Measurements from ENCODE around the gene TMLHE. TPM values are rescaled to one million over a fixed set of nuclear protein-coding genes. Genes with fewer than 3 reads are reported as not detected.
"Not testable (repeated sequence)": the region's sequence is repeated elsewhere in the genome, so short reads cannot be mapped to it uniquely, and the experiment has no call there.

TMLHE gene
- total RNA-seq: 28.9 to 30.4 TPM (median 29.4 TPM) in 3 replicates

- peak within 1 kb of the TSS; percentile 97 for H3K27ac Mint-ChIP-seq
- peak within 1 kb of the TSS; percentile 78 for H3K4me3 Mint-ChIP-seq
- H3K27me3 Mint-ChIP-seq (ENCODE audit: low read depth): no peaks in the 10 kb centered on the region
- DNase-seq (ENCODE audit: low spot score in 2 of 2, unreplicated experiment in 2 of 2): peak; percentile 43 to 66
- peaks cover 2% of the 10 kb centered on the region for H3K4me1 Mint-ChIP-seq
- H3K36me3 Mint-ChIP-seq: peaks cover 15% of the 10 kb centered on the region
- peaks cover 40% of the 10 kb centered on the region for H3K9me3 Mint-ChIP-seq
- TF ChIP-seq CTCF (IDR thresholded peaks at IDR 0.05; ENCODE audit: unreplicated experiment): no peak
Measured at GRCh38 chrX:155612312-155613224, at the start of gene TMLHE, which contains the start of gene SPRY3. Gene TMLHE, minus strand, starts transcription at chrX:155612952. Its CDS starts 67,676 bp downstream, at chrX:155545276. Gene SPRY3, plus strand, starts transcription at chrX:155612586.

DNA sequence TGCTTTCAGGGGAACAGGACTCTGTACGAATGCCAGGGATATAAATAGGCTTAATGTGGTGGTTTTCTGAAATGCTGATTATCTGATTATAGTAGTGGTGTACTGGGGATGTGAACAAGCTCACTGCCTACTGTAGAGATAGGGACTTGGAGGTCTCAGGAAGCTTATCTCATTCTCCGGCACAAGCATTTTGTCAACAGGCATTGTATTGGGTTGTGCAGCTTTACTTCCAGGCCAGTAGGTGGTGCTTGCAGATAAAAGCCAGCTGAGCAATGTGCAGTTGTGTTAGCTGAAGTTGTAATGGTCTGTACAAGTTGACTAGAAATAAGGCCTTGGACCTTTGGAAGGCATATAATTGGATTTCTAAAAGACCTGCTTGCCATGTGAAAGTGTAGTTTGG, 49.5 kb upstream of the TMLHE start:
- no peak for DNase-seq (ENCODE audit: low spot score in 2 of 2, unreplicated experiment in 2 of 2)
- Mint-ChIP-seq H3K4me3 (no peak overlapping the region), H3K9me3 (peaks cover 66% of the 10 kb centered on the region), H3K36me3 (peaks cover 16% of the 10 kb centered on the region), H3K27me3 (ENCODE audit: low read depth) (no peaks in the 10 kb centered on the region), H3K4me1 (no peaks in the 10 kb centered on the region), H3K27ac (no peak overlapping the region)
- TF ChIP-seq CTCF (IDR thresholded peaks at IDR 0.05; ENCODE audit: unreplicated experiment): no peak

- Mint-ChIP-seq H3K27me3 (ENCODE audit: low read depth) (no peaks in the 10 kb centered on the region), H3K4me3 (no peak overlapping the region), H3K4me1 (peaks cover 6% of the 10 kb centered on the region), H3K9me3 (peaks cover 60% of the 10 kb centered on the region), H3K27ac (no peak overlapping the region), H3K36me3 (no peaks in the 10 kb centered on the region)
- no peak for DNase-seq (ENCODE audit: low spot score in 2 of 2, unreplicated experiment in 2 of 2)
- TF ChIP-seq CTCF (IDR thresholded peaks at IDR 0.05; ENCODE audit: unreplicated experiment): no peak
Measured at GRCh38 chrX:155645180-155645579, 32.4 kb upstream of the TMLHE start.

DNA sequence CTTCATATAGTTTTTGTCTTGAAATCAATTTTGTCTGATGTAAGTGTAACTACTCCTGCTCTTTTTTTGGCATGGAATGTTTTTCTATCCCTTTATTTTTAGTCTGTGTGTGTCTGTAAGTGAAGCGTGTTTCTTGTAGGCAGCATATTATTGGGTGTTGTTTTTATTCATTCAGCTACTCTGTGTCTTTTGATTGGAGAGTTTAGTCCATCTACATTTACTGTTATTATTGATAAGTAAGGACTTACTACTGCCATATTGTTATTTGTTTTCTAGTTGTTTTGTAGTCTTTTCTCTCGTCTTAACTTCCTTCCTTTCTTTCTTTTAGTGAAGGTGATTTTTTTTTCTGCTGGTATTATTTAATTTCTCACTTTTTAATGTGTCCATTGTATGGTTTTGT, 30.5 kb upstream of the TMLHE start:
- no peak overlapping the region for H3K27ac Mint-ChIP-seq
- peaks cover 6% of the 10 kb centered on the region for H3K4me1 Mint-ChIP-seq
- no peak overlapping the region for H3K4me3 Mint-ChIP-seq
- DNase-seq (ENCODE audit: low spot score in 2 of 2, unreplicated experiment in 2 of 2): no peak
- no peak for TF ChIP-seq CTCF (IDR thresholded peaks at IDR 0.05; ENCODE audit: unreplicated experiment)
- no peaks in the 10 kb centered on the region for H3K27me3 Mint-ChIP-seq (ENCODE audit: low read depth)
- peaks cover 64% of the 10 kb centered on the region for H3K9me3 Mint-ChIP-seq
- H3K36me3 Mint-ChIP-seq: no peaks in the 10 kb centered on the region

DNA sequence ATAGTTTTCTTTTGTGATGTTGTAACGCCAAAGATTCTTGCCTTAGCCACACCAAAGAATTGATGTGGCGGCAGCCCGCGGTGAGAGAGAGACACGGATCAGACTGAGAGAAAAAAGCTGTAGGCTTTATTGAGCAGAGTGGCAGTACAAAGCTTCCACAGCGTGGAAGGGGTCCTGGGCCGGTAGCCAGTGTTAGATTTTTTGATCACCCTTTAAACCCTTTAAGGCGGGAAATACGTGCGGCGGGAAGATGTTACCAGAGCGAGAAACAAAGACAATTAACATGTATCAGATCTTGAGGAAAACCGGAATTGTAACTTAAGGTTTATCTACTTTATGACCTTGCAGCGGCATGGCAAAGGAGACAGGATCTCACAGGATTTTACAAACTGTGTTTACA, 28.6 kb upstream of the TMLHE start:
- Mint-ChIP-seq H3K4me3 (peak overlapping the region; percentile 77), H3K27ac (peak overlapping the region; percentile 92), H3K9me3 (peaks cover 49% of the 10 kb centered on the region)
- H3K36me3 Mint-ChIP-seq; DNase-seq (ENCODE audit: low spot score in 2 of 2, unreplicated experiment in 2 of 2); H3K4me1 Mint-ChIP-seq; H3K27me3 Mint-ChIP-seq (ENCODE audit: low read depth): not testable (repeated sequence)

DNA sequence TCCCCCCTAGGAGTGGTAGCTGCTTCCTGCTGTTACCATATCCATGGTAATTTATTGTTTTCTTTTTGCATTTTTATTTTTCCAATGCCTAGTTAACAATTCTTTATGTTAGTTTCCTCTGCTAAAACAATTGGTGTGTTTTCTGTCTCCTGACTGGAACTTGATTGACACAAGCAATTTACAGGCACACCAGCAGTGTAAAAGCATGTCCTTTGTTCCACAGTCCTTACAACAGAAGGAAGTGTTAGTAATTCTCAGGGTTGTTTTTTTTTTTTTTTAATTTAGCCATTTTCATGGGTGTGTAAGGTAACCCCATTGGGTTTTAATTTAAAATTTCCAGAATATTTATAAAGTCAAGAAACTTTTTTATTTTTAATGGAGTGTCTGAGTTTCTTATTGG, 25.0 kb upstream of the TMLHE start:
- DNase-seq (ENCODE audit: low spot score in 2 of 2, unreplicated experiment in 2 of 2): no peak
- H3K27me3 Mint-ChIP-seq (ENCODE audit: low read depth): no peaks in the 10 kb centered on the region
- no peak for TF ChIP-seq CTCF (IDR thresholded peaks at IDR 0.05; ENCODE audit: unreplicated experiment)
- no peak overlapping the region for H3K4me3 Mint-ChIP-seq
- H3K4me1 Mint-ChIP-seq: peaks cover 6% of the 10 kb centered on the region
- H3K9me3 Mint-ChIP-seq: peaks cover 47% of the 10 kb centered on the region
- H3K36me3 Mint-ChIP-seq: no peaks in the 10 kb centered on the region
- no peak overlapping the region for H3K27ac Mint-ChIP-seq

DNA sequence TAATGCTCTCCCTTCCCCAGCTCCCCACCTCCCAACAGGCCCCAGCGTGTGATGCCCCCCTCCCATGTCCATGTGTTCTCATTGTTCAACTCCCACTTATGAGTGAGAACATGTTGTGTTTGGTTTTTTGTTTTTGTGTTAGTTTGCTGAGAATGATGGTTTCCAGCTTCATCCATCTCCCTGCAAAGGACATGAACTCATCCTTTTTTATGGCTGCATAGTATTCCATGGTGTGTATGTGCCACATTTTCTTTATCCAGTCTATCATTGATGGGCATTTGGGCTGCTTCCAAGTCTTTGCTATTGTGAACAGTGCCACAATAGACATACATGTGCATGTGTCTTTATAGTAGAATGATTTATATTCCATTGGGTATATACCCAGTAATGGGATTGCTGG, 22.3 kb upstream of the TMLHE start:
- peaks cover 56% of the 10 kb centered on the region for H3K9me3 Mint-ChIP-seq

More for the DNA sequence above, 22.3 kb upstream of the TMLHE start:
- not testable (repeated sequence) for DNase-seq (ENCODE audit: low spot score in 2 of 2, unreplicated experiment in 2 of 2); H3K4me3 Mint-ChIP-seq; H3K27ac Mint-ChIP-seq; H3K36me3 Mint-ChIP-seq; H3K4me1 Mint-ChIP-seq; H3K27me3 Mint-ChIP-seq (ENCODE audit: low read depth)

All from mesothelial cell of epicardium (in vitro differentiated cells).